H9 (cell line): ENCODE measurements around the gene USP35. TPM values are rescaled to one million over a fixed set of nuclear protein-coding genes. Genes with fewer than 3 reads are reported as not detected.

Experiments used
- DNase-seq: peaks from one replicate; pipeline ENCODE4 v3.0.0-alpha.2; 2017
- H2AFZ ChIP-seq: one replicate; pipeline ENCODE4 v1.6.1; 2013; ENCODE audit warnings: mild to moderate bottlenecking, low read length, control low read depth, moderate library complexity
- H2AK5ac ChIP-seq: 2 replicates; pipeline ENCODE4 v1.6.1; 2013; ENCODE audit warnings: low read length, control low read depth, mixed read lengths; ENCODE audit not compliant: insufficient read length
- H2BK120ac ChIP-seq: one replicate; pipeline ENCODE4 v1.6.1; 2013; ENCODE audit warnings: low read depth, mild to moderate bottlenecking, low read length, control low read depth, inconsistent platforms; ENCODE audit not compliant: poor library complexity, severe bottlenecking
- H2BK12ac ChIP-seq: 2 replicates; pipeline ENCODE4 v1.6.1; 2013; ENCODE audit warnings: low read length, control low read depth, mixed read lengths, low read depth; ENCODE audit not compliant: insufficient read length
- H2BK15ac ChIP-seq: 2 replicates; pipeline ENCODE4 v1.6.1; 2013; ENCODE audit warnings: low read depth, low read length, control low read depth
- H2BK20ac ChIP-seq: one replicate; pipeline ENCODE4 v1.6.1; 2013; ENCODE audit warnings: low read depth, mild to moderate bottlenecking, low read length, control low read depth, inconsistent platforms; ENCODE audit not compliant: poor library complexity, severe bottlenecking
- H2BK5ac ChIP-seq: 2 replicates; pipeline ENCODE4 v1.6.1; 2013; ENCODE audit warnings: low read length, control low read depth, mixed read lengths; ENCODE audit not compliant: insufficient read length
- H3K14ac ChIP-seq: 2 replicates; pipeline ENCODE4 v1.6.1; 2013; ENCODE audit warnings: low read length, control low read depth; ENCODE audit not compliant: insufficient read depth
- H3K18ac ChIP-seq: 2 replicates; pipeline ENCODE4 v1.6.1; 2013; ENCODE audit warnings: low read depth, mild to moderate bottlenecking, mixed read lengths, low read length, control low read depth; ENCODE audit not compliant: insufficient read length
- H3K23ac ChIP-seq: 2 replicates; pipeline ENCODE4 v1.6.1; 2013; ENCODE audit warnings: low read length, control low read depth, mixed read lengths, low read depth; ENCODE audit not compliant: insufficient read length
- H3K23me2 ChIP-seq: 2 replicates; pipeline ENCODE4 v1.6.1; 2013; ENCODE audit warnings: low read depth, mild to moderate bottlenecking, mixed read lengths, low read length, control low read depth; ENCODE audit not compliant: insufficient read length, poor library complexity, severe bottlenecking
- H3K27ac ChIP-seq: 2 replicates; pipeline ENCODE4 v1.5.1; 2013; ENCODE audit warnings: low read length, control low read depth, mixed read lengths, low read depth; ENCODE audit not compliant: insufficient read length
- H3K27me3 ChIP-seq: 2 replicates; pipeline ENCODE4 v1.6.1; 2013; ENCODE audit warnings: low read length, control low read depth, inconsistent platforms; ENCODE audit not compliant: insufficient read depth
- H3K4ac ChIP-seq: 2 replicates; pipeline ENCODE4 v1.6.1; 2013; ENCODE audit warnings: low read depth, mild to moderate bottlenecking, control low read depth, inconsistent platforms, low read length, moderate library complexity
- H3K4me1 ChIP-seq: 2 replicates; pipeline ENCODE4 v1.6.1; 2013; ENCODE audit warnings: low read length, control low read depth, inconsistent platforms; ENCODE audit not compliant: insufficient read depth
- H3K4me2 ChIP-seq: 2 replicates; pipeline ENCODE4 v1.6.1; 2013; ENCODE audit warnings: low read length, control low read depth, mixed read lengths; ENCODE audit not compliant: insufficient read length, insufficient read depth
- H3K56ac ChIP-seq: 2 replicates; pipeline ENCODE4 v1.6.1; 2013; ENCODE audit warnings: low read depth, mild to moderate bottlenecking, mixed read lengths, low read length, control low read depth; ENCODE audit not compliant: insufficient read length
- H3K79me1 ChIP-seq: 2 replicates; pipeline ENCODE4 v1.6.1; 2013; ENCODE audit warnings: low read depth, mild to moderate bottlenecking, moderate library complexity, low read length, control low read depth, inconsistent platforms; ENCODE audit not compliant: insufficient read depth, poor library complexity, severe bottlenecking
- H3K79me2 ChIP-seq: 2 replicates; pipeline ENCODE4 v1.6.1; 2013; ENCODE audit warnings: low read length, control low read depth, inconsistent platforms; ENCODE audit not compliant: insufficient read depth
- H3K9ac ChIP-seq: 2 replicates; pipeline ENCODE4 v1.6.1; 2013; ENCODE audit warnings: low read length, control low read depth, mixed read lengths; ENCODE audit not compliant: insufficient read length; ENCODE audit errors: extremely low read depth
- H3K9me3 ChIP-seq: one replicate; pipeline ENCODE4 v1.6.1; 2013; ENCODE audit warnings: low read depth, low read length, inconsistent platforms; ENCODE audit not compliant: control insufficient read depth
- H3T11ph ChIP-seq: one replicate; pipeline ENCODE4 v1.6.1; 2013; ENCODE audit warnings: mild to moderate bottlenecking, low read length, control low read depth, inconsistent platforms
- H4K20me1 ChIP-seq: one replicate; pipeline ENCODE4 v1.6.1; 2013; ENCODE audit not compliant: control insufficient read depth, insufficient read length, insufficient read depth
- H4K5ac ChIP-seq: 2 replicates; pipeline ENCODE4 v1.6.1; 2013; ENCODE audit warnings: low read depth, mild to moderate bottlenecking, mixed read lengths, low read length, control low read depth; ENCODE audit not compliant: insufficient read length
- H4K8ac ChIP-seq: replicated peaks from 2 replicates; pipeline ENCODE4 v1.6.1; 2013; ENCODE audit warnings: low read length, control low read depth, mixed read lengths, low read depth; ENCODE audit not compliant: insufficient read length
- H4K91ac ChIP-seq: 2 replicates; pipeline ENCODE4 v1.6.1; 2013; ENCODE audit warnings: low read depth, mild to moderate bottlenecking, moderate library complexity, mixed read lengths, low read length, control low read depth; ENCODE audit not compliant: insufficient read length
- H3K27ac Mint-ChIP-seq, 3 experiments: 2 replicates in 2 of 3; 3 replicates in 1 of 3; pipeline ENCODE4 v1.8.0; 2020 to 2021; ENCODE audit warnings: mixed read lengths in 3 of 3, mild to moderate bottlenecking in 1 of 3, moderate library complexity in 1 of 3
- H3K27me3 Mint-ChIP-seq: 2 replicates; pipeline ENCODE4 v1.8.0; 2021; ENCODE audit warnings: low read depth, mild to moderate bottlenecking, moderate library complexity, mixed read lengths
- H3K36me3 Mint-ChIP-seq, 3 experiments: 2 replicates in 2 of 3; 3 replicates in 1 of 3; pipeline ENCODE4 v1.8.0; 2020 to 2021; ENCODE audit warnings: low read depth in 3 of 3, mixed read lengths in 3 of 3; ENCODE audit not compliant: insufficient read depth in 1 of 3
- H3K4me1 Mint-ChIP-seq, 2 experiments: 2 replicates each; pipeline ENCODE4 v1.8.0; 2020; ENCODE audit warnings: mixed read lengths in 2 of 2
- H3K4me3 Mint-ChIP-seq, 2 experiments: 2 replicates in 1 of 2; 3 replicates in 1 of 2; pipeline ENCODE4 v1.8.0; 2020 to 2021; ENCODE audit warnings: mild to moderate bottlenecking in 2 of 2, mixed read lengths in 2 of 2, moderate library complexity in 1 of 2
- H3K9me3 Mint-ChIP-seq, 2 experiments: 2 replicates in 1 of 2; 3 replicates in 1 of 2; pipeline ENCODE4 v1.8.0; 2020; ENCODE audit warnings: mild to moderate bottlenecking in 2 of 2, mixed read lengths in 2 of 2, moderate library complexity in 1 of 2
- WGBS: extraction: QIAGEN DNeasy Blood & Tissue Kit; methylation state at CpG from one replicate; pipeline ENCODE4 v1.1.7; 2013; ENCODE audit warnings: missing lambda C conversion rate, low lambda C conversion rate, mixed read lengths; ENCODE audit not compliant: insufficient read length; ENCODE audit errors: extremely low coverage; 5-methylcytosine and 5-hydroxymethylcytosine counted together
- total RNA-seq: library from RNA; stranded (reverse); gene quantifications from 2 replicates; pipeline ENCODE4 v1.2.1, GENCODE V29; 2021
- TF ChIP-seq, protein P1 (sequence below): fragments of 200-600 bp; sonication (generic); conservative IDR thresholded peaks from 3 replicates; pipeline ENCODE4 v1.8.0; 2021; ENCODE audit warnings: antibody characterized with exemption, mild to moderate bottlenecking

The USP35 gene
- total RNA-seq, 1 experiment from 2014 or later, result 6.8 TPM

DNA sequence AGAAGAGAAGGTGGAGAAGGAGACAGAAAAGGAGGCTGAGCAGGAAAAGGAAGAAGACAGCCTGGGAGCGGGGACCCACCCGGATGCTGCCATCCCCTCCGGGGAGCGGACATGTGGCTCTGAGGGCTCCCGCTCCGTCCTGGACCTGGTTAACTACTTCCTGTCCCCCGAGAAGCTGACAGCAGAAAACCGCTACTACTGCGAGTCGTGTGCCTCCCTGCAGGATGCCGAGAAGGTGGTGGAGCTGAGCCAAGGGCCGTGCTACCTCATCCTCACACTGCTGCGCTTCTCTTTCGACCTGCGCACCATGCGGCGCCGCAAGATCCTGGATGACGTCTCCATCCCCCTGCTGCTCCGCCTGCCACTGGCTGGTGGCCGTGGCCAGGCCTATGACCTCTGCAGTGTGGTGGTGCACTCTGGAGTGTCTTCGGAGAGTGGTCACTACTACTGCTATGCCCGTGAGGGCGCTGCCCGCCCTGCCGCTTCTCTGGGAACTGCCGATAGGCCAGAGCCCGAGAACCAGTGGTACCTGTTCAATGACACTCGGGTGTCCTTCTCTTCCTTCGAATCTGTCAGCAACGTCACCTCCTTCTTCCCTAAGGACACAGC, 21.4 kb downstream of the USP35 start:
- no peak overlapping the region for H2AK5ac ChIP-seq
- no peak overlapping the region for H2AFZ ChIP-seq
- no peak overlapping the region for H3K18ac ChIP-seq
- no peak overlapping the region for H2BK120ac ChIP-seq
- no peaks in the 10 kb centered on the region for H3K79me2 ChIP-seq
- H3K36me3 Mint-ChIP-seq, result peaks cover 11 to 27% (median 22%) of the 10 kb centered on the region in 3 experiments; a peak in 6 of 7 replicates
- no peak overlapping the region for H3K4me2 ChIP-seq
- H3K27me3 Mint-ChIP-seq, result no peaks in the 10 kb centered on the region; the same call in 1 of the 2 replicates
- H3K4me1 ChIP-seq, result no peaks in the 10 kb centered on the region
- no peak overlapping the region for H3K56ac ChIP-seq
- no peak overlapping the region for H3K27ac Mint-ChIP-seq
- H2BK20ac ChIP-seq, result no peak overlapping the region
- H3K4me3 Mint-ChIP-seq, result no peak overlapping the region
- H3K23me2 ChIP-seq, result no peaks in the 10 kb centered on the region
- no peak overlapping the region for H4K8ac ChIP-seq
- no peak overlapping the region for H3K23ac ChIP-seq
- no CpG with 5 or more reads among the region's 31 CpGs for WGBS
- H2BK5ac ChIP-seq, result no peak overlapping the region
- no peak overlapping the region for H2BK12ac ChIP-seq
- no peak overlapping the region for H2BK15ac ChIP-seq
- TF ChIP-seq, protein P1, sequence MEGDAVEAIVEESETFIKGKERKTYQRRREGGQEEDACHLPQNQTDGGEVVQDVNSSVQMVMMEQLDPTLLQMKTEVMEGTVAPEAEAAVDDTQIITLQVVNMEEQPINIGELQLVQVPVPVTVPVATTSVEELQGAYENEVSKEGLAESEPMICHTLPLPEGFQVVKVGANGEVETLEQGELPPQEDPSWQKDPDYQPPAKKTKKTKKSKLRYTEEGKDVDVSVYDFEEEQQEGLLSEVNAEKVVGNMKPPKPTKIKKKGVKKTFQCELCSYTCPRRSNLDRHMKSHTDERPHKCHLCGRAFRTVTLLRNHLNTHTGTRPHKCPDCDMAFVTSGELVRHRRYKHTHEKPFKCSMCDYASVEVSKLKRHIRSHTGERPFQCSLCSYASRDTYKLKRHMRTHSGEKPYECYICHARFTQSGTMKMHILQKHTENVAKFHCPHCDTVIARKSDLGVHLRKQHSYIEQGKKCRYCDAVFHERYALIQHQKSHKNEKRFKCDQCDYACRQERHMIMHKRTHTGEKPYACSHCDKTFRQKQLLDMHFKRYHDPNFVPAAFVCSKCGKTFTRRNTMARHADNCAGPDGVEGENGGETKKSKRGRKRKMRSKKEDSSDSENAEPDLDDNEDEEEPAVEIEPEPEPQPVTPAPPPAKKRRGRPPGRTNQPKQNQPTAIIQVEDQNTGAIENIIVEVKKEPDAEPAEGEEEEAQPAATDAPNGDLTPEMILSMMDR, result no peak
- H3K79me1 ChIP-seq, result no peaks in the 10 kb centered on the region
- no peaks in the 10 kb centered on the region for H4K20me1 ChIP-seq
- H3K4me1 Mint-ChIP-seq, result peaks cover 3 to 5% of the 10 kb centered on the region in 2 experiments; a peak in 2 of 4 replicates
- H3K9ac ChIP-seq, result no peak overlapping the region
- H3K27ac ChIP-seq, result no peak overlapping the region
- H3K27me3 ChIP-seq, result no peaks in the 10 kb centered on the region
- H3K9me3 Mint-ChIP-seq, result no peaks in the 10 kb centered on the region
- no peak for DNase-seq
- no peaks in the 10 kb centered on the region for H3K9me3 ChIP-seq
- no peak overlapping the region for H3K14ac ChIP-seq
- no peak overlapping the region for H4K5ac ChIP-seq
- no peak overlapping the region for H3T11ph ChIP-seq
- no peak overlapping the region for H3K4ac ChIP-seq
- no peak overlapping the region for H4K91ac ChIP-seq
